Astrocyte of the spinal cord (primary cell): ENCODE results near the gene HOXB3.

Experiments used
- DNase-seq: peaks from one replicate; pipeline ENCODE4 v3.0.0; 2011; ENCODE audit warnings: low read depth, low spot score
- H3K4me3 ChIP-seq: 2 replicates; pipeline ENCODE4 v1.5.1; 2011; ENCODE audit warnings: low read depth, mild to moderate bottlenecking, low read length, moderate library complexity
- in situ Hi-C: cut with HindIII; loops from 2 replicates; pipeline ENCODE4 v1.10.0; 2017; ENCODE audit warnings: low sequenced_read_pairs
- TF ChIP-seq, protein P1 (sequence below): IDR thresholded peaks from 2 replicates; pipeline ENCODE4 v1.5.1; 2012; ENCODE audit warnings: low read depth, mild to moderate bottlenecking, low read length, inconsistent platforms

Gene HOXB3

DNA sequence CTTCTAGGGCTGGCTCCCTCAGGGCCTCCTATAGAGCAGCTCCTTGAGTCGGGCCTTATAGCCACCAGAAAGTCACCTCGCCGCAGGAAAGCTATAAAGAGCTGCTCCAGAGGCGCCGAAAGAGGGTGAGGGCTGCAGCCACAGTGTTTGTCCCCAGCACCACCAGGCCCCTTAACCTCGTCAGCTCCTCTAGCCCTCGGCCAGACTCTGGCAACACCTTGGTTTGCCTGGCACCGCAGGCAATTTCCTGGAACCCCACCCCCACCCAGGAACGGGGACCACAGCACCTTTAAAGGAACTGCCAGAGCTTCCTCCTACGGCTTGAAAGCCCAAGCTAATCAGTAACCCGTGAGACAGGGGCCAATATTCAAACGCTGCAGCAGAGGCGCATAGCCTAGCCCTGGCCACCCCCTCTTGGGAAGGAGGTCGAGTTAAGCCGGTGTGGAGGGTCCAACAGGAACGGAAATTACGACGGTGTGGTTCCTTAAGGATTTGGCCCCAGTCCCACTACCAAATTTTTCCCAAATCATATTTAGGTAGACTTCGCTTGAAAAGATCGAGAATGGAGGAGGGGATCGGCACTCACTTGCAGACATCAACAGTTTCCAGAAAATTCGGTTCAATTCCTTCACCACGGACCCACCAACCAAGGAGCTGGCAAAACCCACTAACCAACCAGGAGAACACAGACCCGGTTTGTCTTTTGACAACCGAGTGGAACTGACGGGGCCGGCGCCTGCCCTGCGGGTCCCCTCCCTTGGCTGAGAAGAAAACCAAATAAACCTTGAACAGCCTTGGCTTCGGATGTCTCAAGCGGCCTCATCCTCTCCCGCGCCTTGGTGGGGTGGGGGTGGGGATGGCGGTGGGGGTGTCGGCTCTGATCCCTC lies 11.7 kb upstream of the HOXB3 start:
- in situ Hi-C loops, result no loop called here
- peak overlapping the region; percentile 57 for H3K4me3 ChIP-seq
- DNase-seq, result no peak
- TF ChIP-seq, protein P1, sequence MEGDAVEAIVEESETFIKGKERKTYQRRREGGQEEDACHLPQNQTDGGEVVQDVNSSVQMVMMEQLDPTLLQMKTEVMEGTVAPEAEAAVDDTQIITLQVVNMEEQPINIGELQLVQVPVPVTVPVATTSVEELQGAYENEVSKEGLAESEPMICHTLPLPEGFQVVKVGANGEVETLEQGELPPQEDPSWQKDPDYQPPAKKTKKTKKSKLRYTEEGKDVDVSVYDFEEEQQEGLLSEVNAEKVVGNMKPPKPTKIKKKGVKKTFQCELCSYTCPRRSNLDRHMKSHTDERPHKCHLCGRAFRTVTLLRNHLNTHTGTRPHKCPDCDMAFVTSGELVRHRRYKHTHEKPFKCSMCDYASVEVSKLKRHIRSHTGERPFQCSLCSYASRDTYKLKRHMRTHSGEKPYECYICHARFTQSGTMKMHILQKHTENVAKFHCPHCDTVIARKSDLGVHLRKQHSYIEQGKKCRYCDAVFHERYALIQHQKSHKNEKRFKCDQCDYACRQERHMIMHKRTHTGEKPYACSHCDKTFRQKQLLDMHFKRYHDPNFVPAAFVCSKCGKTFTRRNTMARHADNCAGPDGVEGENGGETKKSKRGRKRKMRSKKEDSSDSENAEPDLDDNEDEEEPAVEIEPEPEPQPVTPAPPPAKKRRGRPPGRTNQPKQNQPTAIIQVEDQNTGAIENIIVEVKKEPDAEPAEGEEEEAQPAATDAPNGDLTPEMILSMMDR, result no peak

- TF ChIP-seq, protein P1, result no peak
- DNase-seq, result no peak
- in situ Hi-C loops, result no loop called here
- peak overlapping the region; percentile 57 for H3K4me3 ChIP-seq
Measured at GRCh38 chr17:48601207-48601538, 11.1 kb upstream of the HOXB3 start.

GRCh38 chr17:48600244-48601098 lies 10.4 kb upstream of the HOXB3 start:
- in situ Hi-C loops, result no loop called here
- peak; percentile 60 for DNase-seq
- TF ChIP-seq, protein P1, result no peak
- H3K4me3 ChIP-seq, result peak overlapping the region; percentile 57

- TF ChIP-seq, protein P1, result no peak
- in situ Hi-C loops, result no loop called here
- H3K4me3 ChIP-seq, result peak overlapping the region; percentile 57
- no peak for DNase-seq
Measured at GRCh38 chr17:48599354-48599753, 9.3 kb upstream of the HOXB3 start.

DNA sequence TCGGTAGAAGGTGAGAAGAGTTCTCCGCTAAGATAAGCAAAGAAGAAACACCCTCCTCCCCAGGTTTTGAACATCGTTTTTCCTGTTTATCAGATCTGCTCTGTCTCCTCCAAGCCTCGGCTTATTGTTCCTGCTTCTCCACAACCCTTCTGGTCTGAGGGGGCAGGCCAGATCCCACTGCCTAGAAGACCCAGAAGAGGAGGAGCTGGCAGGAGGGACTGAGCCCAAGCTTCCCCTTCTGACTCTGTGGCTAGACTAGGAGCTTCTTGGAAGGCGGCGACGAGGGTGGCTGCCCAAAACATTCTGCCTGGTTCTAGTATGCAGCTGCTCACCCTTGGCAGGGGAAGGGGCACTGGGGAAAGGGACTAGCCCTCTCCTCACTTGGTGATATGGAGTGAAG lies 8.7 kb upstream of the HOXB3 start:
- DNase-seq, result no peak
- peak overlapping the region; percentile 57 for H3K4me3 ChIP-seq
- TF ChIP-seq, protein P1, result no peak
- in situ Hi-C loops, result no loop called here

- peak; percentile 91 for DNase-seq
- peak overlapping the region; percentile 57 for H3K4me3 ChIP-seq
Measured at GRCh38 chr17:48597778-48598631, 8.0 kb upstream of the HOXB3 start.

More at GRCh38 chr17:48597778-48598631, 8.0 kb upstream of the HOXB3 start:
- TF ChIP-seq, protein P1, result no peak
- in situ Hi-C loops, result no loop called here
